ENCODE results near the gene GUCA1C. TPM values are rescaled to one million over a fixed set of nuclear protein-coding genes. Genes with fewer than 3 reads are reported as not detected.

Gene GUCA1C
- total RNA-seq, 1 experiment from 2014 or later: not detected

- CTCF ChIA-PET: no interaction called here
- no peak overlapping the region for H3K4me3 Mint-ChIP-seq (ENCODE audit: unreplicated experiment)
- intact Hi-C loops (cut with micrococcal nuclease; ENCODE audit: unreplicated experiment): no loop called here
- no peaks in the 10 kb centered on the region for H3K9me3 Mint-ChIP-seq (ENCODE audit: unreplicated experiment)
- H3K36me3 ChIP-seq (ENCODE audit: control insufficient read depth, insufficient read depth, low read length): no peaks in the 10 kb centered on the region
- H3K27ac Mint-ChIP-seq (ENCODE audit: unreplicated experiment): no peak overlapping the region
- no peaks in the 10 kb centered on the region for H3K36me3 Mint-ChIP-seq (ENCODE audit: insufficient read depth, unreplicated experiment)
- no peaks in the 10 kb centered on the region for H3K9me3 ChIP-seq
- no peak for DNase-seq
- H3K27me3 Mint-ChIP-seq (ENCODE audit: insufficient read depth, unreplicated experiment): peaks cover 2% of the 10 kb centered on the region
- POLR2A ChIA-PET: no interaction called here
- no peak for TF ChIP-seq CTCF (IDR thresholded peaks at IDR 0.05; ENCODE audit: insufficient read depth in 1 of 2, low read depth in 1 of 2, low read length in 1 of 2, severe bottlenecking in 1 of 2, unreplicated experiment in 1 of 2)
- no peak overlapping the region for H3K4me3 ChIP-seq (ENCODE audit: low read depth, low read length)
- H3K4me1 Mint-ChIP-seq (ENCODE audit: low read depth, unreplicated experiment): peaks cover 4% of the 10 kb centered on the region
- H3K27me3 ChIP-seq (replicated peaks; ENCODE audit: control insufficient read depth, insufficient read depth, low read length): no peaks in the 10 kb centered on the region
- BruUV-seq (replicated peaks): no TSS peak
- H3K4me1 ChIP-seq: no peaks in the 10 kb centered on the region
Observed at GRCh38 chr3:108907194-108907593, 46.5 kb downstream of the GUCA1C start.

- Mint-ChIP-seq H3K27me3 (ENCODE audit: insufficient read depth, unreplicated experiment) (peaks cover 8% of the 10 kb centered on the region), H3K4me3 (ENCODE audit: unreplicated experiment) (no peak overlapping the region), H3K27ac (ENCODE audit: unreplicated experiment) (no peak overlapping the region), H3K36me3 (ENCODE audit: insufficient read depth, unreplicated experiment) (no peaks in the 10 kb centered on the region), H3K9me3 (ENCODE audit: unreplicated experiment) (no peaks in the 10 kb centered on the region), H3K4me1 (ENCODE audit: low read depth, unreplicated experiment) (no peaks in the 10 kb centered on the region)
- ChIA-PET POLR2A (no interaction called here), CTCF (no interaction called here)
- Histone ChIP-seq H3K27me3 (replicated peaks; ENCODE audit: control insufficient read depth, insufficient read depth, low read length) (no peaks in the 10 kb centered on the region), H3K4me3 (ENCODE audit: low read depth, low read length) (no peak overlapping the region), H3K9me3 (no peaks in the 10 kb centered on the region), H3K36me3 (ENCODE audit: control insufficient read depth, insufficient read depth, low read length) (no peaks in the 10 kb centered on the region), H3K4me1 (no peaks in the 10 kb centered on the region)
- no peak for TF ChIP-seq CTCF (IDR thresholded peaks at IDR 0.05; ENCODE audit: insufficient read depth in 1 of 2, low read depth in 1 of 2, low read length in 1 of 2, severe bottlenecking in 1 of 2, unreplicated experiment in 1 of 2)
- no peak for DNase-seq
- no TSS peak for BruUV-seq (replicated peaks)
- intact Hi-C loops (cut with micrococcal nuclease; ENCODE audit: unreplicated experiment): no loop called here
Observed at GRCh38 chr3:108899530-108899929, 54.1 kb downstream of the GUCA1C start.

- TF ChIP-seq CTCF (IDR thresholded peaks at IDR 0.05; ENCODE audit: insufficient read depth in 1 of 2, low read depth in 1 of 2, low read length in 1 of 2, severe bottlenecking in 1 of 2, unreplicated experiment in 1 of 2): no peak
- CTCF ChIA-PET: no interaction called here
- Mint-ChIP-seq H3K4me3 (ENCODE audit: unreplicated experiment) (no peak overlapping the region), H3K9me3 (ENCODE audit: unreplicated experiment) (no peaks in the 10 kb centered on the region), H3K27me3 (ENCODE audit: insufficient read depth, unreplicated experiment) (peaks cover 8% of the 10 kb centered on the region), H3K36me3 (ENCODE audit: insufficient read depth, unreplicated experiment) (no peaks in the 10 kb centered on the region), H3K27ac (ENCODE audit: unreplicated experiment) (no peak overlapping the region), H3K4me1 (ENCODE audit: low read depth, unreplicated experiment) (no peaks in the 10 kb centered on the region)
- no peak for DNase-seq
- no peaks in the 10 kb centered on the region for H3K36me3 ChIP-seq (ENCODE audit: control insufficient read depth, insufficient read depth, low read length)
- POLR2A ChIA-PET: no interaction called here
- no peaks in the 10 kb centered on the region for H3K9me3 ChIP-seq
- H3K4me1 ChIP-seq: no peaks in the 10 kb centered on the region
- H3K27me3 ChIP-seq (replicated peaks; ENCODE audit: control insufficient read depth, insufficient read depth, low read length): no peaks in the 10 kb centered on the region
- intact Hi-C loops (cut with micrococcal nuclease; ENCODE audit: unreplicated experiment): no loop called here
- BruUV-seq (replicated peaks): no TSS peak
- no peak overlapping the region for H3K4me3 ChIP-seq (ENCODE audit: low read depth, low read length)
Observed at GRCh38 chr3:108897883-108898282, 55.8 kb downstream of the GUCA1C start.
